NCI-H2196 treated with DMSO at 0.1 percent for 48 hours (cell line): Measurements from ENCODE around the gene KDM7A.

ENCODE experiments used
- DNase-seq: peaks from one replicate; lab custom pipeline; 2025; ENCODE audit not compliant: unreplicated experiment; lab: John Stamatoyannopoulos, UW

KDM7A gene

DNA sequence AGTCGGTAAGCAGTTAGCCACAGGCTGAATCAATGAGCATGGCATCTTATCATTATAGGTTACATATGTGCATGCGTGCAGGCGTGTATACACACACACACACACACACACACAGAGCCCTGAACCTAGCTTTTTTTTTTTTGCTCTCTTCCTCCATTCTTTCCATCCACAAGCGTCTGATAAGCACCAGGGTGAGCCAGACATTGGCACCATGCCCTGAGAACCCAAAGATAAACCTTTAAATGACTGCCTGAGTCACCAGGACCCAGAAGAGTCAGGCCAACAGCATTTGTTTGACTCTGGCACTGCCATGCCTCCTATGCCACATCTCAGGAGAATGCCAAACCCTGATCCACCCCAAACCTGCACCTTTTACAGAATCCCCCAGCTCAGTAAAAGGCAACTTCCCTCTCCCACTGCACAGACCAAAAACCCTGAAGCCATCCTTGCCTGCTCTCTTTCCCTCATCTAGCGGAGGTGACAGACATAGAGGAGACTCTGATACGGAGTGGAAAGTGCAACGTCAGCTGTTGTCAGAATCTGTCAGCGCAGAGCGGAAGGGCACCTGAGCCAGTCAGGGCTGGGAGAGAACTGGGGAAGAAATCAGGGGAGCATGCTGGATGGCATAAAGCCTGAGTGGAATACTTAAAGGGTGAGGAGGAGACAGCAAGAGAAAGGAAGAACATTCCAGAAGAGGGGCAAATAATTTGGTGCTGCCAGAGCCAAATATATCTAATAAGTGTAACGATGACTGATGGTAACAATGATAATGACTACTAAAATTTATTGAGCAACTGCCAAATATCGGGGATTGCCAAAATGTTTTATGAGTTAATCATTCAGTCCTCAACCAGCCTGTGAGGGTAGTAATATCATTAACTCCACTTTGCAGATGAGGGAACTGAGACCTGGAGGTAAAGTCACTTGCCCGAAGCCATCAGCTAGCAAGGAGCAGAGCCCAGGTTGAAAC, 117.2 kb downstream of the KDM7A start:
- DNase-seq: peak; percentile 58

DNA sequence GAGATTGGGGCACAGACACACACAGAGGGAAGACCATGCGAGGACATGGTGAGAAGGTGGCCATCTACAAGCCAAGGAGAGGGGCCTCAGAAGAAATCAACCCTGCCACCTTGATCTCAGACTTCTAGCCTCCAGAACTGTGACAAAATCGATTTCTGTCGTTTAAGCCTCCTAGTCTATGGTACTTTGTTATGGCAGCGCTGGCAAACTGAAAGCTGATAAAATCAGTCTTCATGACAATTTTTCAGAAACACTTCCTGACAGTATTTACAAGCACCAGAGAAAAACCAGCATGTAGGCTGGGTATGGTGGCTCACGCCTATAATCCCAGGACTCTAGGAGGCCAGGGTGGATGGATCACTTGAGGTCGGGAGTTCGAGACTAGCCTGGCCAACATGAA, 118.3 kb downstream of the KDM7A start:
- no peak for DNase-seq

DNA sequence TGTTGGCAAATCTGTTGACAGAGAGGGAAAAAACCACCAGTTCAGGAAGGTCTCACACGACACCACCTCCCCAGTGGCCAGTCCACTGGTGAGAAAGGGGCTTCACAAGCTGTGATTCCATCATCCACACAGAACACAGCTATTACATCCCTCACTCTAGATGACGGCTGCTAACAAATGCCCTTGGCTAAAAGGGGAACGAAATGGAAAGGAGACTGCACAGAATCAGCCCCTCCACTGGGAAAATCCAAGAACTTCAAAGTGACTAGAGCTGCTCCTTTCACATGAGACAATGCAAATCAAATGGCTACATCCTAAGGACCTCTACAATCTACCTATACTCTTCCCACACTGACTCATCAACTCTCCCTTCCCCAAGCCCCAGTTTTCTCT, 119.6 kb downstream of the KDM7A start:
- no peak for DNase-seq

DNA sequence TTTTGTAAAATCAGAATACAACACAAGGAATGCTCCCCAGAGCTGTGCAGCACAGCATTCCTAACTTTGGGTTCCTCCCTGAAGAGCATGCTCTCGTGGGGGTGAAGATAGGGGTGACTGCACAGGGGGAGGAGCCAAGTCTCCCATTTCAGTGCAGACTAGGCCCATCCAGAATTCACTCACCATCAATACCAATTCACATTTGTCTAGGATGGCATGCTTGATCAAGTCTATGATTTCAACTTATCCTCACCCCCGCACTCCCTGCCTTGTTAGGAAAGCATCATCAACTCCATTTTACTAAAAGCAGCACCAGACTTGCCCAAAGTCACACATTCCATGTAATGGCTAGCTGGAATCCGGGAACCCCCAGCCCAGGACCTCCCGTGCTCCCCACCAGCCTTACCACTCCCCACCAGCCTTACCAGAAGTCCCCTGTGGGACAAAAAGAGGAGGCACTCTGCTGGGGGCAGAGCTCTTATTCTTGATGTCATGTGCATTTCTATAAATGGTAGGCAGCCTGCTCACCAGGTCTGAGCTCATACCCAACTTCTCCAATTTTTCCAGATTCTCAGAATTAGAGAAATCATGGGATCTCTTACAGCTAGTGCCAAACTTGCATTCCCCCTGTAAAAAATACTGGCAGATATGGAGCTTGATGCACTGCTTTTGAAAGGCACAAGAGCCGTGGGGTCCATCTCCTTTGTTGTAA, 120.2 kb downstream of the KDM7A start:
- no peak for DNase-seq

DNA sequence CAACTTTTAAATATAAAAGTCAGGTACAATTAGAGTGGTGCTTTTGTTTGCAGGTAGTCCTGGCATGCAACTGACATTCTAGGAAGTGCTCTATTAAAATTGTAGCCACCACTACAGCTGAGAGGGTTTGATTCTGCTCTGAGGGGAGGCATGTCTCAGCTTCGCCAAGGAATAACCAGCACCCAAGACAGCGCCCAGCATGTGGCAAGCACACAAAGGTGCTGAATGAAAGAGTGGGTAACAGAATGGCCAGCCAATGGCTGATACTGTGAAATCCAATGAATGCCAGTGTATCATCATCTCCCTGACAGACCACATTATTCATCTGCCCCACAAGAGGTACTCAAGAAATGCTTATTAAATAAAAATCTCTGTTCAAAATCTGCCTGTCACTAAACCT, 121.0 kb downstream of the KDM7A start:
- no peak for DNase-seq

DNA sequence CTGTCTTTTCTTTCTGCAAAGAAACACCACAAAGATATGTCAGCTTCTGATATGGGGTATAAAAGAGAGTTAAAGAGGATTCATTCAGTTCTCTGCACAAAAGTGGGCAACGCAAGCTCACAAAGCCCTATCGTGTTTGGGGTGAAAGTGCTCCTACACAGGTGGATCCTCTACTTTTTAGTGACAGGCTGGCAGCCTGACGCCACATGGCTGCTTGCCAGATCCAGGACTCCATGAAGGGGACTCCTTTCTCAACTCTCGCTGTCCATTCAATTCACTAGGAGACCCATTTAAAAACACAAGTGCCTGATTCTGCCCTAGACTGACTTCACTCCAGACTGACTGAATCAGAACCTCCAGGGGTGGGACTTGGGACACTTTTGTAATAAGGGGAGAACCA, 122.0 kb downstream of the KDM7A start:
- no peak for DNase-seq

DNA sequence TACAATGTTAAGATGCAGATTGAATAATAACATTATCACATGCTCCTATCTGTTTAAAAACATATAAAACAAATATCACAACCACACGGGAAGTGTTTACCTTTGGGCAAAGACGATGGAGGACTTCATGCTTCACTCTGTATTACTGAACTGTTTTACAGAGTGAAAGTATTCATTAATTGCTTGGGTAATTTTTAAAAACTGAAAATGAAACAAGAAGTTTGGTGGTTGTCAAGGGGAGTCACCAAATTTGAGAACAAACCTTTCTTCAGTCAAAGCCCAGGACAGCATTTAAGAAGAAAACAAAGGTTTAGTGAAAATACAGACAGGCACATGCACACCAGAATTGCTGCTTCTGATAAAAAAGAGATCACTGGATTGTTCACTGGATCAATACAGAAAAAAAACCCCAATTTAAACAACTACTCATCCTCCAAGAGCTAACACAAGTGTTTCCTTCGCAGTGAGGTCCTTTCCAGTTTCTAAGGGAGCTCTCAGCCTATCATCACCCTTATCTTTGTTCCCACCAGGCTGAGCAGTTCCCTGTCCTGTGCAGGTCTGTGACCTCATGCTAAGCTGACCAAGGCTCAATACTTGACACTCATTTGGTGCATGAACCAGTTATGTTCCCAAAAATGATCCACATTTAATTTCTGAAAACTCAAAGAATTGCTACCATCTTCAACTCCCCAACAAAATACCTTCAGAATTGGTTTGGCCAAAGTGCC, 122.8 kb downstream of the KDM7A start:
- DNase-seq: no peak

DNA sequence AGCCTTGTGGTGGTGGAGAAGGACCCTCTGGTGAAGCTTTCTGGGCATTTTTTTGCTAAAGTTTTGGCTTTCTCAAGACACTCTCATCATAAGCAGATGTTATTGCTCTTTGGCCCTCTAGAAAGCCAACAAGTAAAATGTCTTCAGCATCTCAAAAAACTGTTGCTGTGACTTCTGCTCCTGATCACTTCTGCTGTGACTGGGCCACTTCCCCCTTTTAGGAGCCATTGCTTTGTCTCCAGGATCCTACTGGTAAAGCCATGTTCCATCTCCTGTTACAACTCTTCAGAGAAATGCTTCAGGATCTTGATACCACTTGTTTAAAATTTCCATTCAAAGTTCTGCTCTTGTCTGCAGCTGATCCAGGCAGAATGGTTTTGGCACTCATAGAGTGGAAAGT, 125.0 kb downstream of the KDM7A start:
- DNase-seq: no peak

DNA sequence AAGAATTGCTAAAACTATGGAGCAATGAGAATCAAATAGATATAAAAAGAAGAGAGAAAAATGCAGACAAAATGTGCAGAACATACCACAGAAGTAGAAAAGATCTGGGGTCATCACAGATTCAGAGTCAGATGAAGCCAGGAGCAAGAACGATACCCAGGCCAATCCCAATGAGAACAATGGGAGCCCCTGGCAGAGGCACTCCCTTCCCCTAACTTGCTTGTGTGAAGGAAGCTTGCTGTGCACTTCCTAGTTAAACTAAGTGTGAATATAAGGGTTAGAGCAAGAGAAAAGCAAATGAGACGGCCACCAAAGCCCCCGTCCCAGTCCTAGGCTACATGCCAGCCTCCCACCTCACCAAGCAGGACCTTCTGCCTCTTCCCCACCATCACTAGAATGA, 126.7 kb downstream of the KDM7A start:
- no peak for DNase-seq

DNA sequence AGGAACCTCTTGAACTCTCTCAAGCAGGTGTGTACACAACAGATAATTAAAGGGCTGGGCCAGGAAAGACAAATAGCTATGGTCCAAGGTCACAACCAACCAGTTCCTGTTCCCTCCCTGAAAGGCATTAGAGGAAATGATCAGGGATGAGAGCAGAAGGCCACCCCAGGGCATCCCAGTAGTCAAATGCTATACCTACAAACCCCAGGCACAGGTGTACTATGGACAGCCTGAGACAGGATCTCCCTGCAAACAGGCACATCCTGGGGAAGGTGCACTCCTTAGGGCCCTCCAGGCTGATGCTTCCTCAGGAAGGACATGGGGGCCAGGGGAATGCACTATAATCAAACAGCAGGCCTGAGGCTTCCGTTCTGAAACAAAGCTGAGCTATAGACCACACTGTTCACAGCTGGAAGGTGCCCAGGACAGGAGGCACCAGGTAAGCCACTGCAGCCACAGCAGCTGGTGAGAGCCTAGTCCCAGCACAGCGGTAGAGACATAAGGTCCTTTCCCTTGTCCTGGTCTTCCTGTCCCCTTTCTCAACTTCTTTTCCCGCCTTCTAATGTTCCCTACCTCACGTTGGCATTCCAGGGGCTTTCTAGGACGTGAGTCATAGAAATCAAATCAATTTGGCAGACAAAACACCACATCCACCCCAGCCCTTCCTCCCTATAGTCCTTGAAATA, 127.3 kb downstream of the KDM7A start:
- DNase-seq: peak; percentile 72

DNA sequence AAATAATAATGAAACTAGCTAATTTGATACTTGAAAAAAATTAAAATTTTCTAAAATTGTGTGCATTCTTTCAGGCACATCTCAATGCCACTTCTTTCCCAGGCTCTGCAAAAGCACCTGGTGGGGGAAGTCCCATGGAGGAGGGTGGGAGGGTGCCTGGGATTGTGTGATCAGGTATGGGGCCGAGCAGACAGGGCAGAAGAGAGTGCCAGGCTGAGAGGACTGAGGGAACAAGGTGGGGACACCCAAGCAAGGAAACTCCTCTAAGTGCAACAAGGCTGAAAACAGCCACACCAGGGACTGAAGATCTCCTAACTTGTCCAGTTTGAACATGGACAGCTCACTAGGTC, 127.8 kb downstream of the KDM7A start:
- DNase-seq: no peak

DNA sequence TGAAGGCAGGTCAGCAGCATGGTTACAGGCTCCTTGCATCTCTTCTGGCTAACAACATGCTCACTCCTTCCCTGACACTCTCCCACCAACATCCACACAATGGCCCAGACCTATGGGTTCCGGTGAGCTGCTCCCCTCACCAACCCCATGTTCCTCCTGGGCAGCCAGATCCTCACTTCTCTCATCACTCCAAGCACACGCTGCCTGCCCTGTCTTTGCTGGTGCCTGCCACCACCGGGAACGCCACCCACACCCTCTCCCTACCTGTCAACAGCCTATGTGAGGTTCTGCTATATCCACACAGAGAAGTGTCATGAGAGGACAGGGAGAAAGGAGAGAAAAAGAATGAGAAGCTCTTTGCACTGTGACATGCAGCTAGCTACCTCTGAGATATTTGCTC, 128.6 kb downstream of the KDM7A start:
- DNase-seq: no peak

DNA sequence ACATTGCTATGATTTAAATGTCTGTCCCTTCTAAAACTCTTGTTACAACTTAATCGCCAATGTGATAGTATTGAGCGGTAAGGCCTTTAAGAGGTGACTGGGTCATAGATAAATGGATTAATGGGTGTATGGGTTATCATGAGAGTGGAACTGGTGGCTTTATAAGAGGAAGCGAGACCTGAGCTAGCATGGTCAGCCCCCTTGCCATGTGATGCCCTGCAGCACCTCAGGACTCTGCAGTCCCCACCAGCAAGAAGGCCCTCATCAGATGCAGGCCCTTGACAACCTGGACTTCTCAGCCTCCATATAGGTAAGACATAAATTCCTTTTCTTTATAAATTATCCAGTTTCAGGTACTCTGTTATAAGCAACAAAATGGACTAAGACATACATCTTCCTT, 129.6 kb downstream of the KDM7A start:
- DNase-seq: no peak

DNA sequence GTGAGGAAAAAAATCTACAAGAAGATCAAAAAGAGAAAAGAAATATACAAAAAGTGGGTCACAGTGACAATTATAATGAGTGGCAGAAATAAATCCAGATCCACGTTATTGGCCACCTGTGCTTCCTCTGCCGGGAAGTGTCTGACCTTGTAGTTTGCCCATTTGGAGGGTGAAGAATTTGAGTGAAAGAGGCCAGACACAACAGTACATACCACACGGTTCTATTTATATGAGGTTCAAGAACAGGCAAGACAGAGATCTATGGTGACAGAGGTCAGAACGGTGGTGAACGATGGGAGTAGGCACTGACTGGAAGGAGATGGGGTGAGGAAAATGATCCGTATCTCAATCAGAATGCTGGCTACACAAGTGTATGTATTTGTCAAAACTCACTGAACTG, 131.1 kb downstream of the KDM7A start:
- DNase-seq: no peak

DNA sequence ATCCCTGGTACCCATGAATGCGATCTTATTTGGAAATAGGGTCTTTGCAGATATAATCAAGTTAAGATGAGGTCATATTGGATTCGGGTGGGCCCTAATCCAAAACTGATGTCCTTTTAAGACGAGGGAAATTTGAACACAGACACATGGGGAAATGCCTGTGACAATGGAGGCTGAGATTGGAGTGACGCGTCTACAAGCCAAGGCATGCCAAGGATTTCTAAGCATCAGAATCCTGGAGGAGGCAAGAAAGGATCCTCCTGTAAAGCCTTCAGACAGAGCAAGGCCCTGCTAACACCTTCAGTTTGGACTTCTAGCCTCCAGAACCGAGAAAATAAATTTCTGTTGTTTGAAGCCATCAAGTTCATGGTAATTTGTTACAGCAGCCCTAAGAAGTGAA, 132.5 kb downstream of the KDM7A start:
- no peak for DNase-seq

DNA sequence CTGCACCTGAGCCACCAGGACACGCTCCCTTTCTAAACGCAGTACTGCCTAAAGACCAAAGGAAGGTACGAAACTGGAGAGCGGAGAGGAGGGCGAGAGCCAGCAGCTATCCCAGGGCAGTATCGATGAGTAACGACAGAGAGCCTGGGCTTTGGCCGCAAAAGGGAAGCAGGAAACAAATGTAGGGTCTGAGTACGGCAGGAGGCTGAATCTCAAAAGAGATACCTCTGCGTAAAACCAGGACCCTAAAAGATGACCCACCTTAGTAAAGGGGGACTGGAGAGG, 134.5 kb downstream of the KDM7A start:
- DNase-seq: no peak

DNA sequence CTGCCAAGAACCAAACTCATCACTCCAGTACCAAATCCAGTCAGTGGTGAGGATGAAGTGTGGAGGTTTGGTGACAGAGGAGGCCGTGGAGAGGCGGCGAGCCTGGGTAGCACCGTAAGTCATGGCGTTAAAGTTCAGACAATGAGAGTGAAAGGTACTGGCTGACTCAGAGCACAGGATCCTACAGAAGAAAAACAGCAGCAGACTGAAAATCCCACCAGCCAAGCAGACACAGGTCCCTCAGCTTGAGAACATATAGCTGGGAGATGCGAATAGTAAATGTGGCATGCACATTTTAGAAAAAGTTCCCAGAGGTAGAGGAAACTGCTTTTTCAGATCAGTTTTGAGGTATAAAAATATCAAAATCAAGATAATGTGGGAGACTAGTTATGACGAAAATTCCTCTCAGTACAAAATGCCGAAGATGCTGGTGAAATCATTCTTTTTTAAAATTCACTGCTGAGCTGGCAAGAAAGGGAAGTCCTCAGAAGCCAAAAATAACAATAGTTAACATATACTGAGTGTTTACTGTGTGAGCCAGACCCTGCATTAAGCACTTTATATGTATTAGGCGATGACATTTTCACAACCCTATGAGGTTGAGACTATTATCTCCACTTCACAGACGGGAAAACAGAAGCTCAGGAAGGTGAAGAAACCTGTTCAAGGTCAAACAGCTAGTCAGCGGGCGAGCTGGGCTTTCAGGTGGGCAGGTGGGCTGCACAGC, 135.0 kb downstream of the KDM7A start:
- no peak for DNase-seq

DNA sequence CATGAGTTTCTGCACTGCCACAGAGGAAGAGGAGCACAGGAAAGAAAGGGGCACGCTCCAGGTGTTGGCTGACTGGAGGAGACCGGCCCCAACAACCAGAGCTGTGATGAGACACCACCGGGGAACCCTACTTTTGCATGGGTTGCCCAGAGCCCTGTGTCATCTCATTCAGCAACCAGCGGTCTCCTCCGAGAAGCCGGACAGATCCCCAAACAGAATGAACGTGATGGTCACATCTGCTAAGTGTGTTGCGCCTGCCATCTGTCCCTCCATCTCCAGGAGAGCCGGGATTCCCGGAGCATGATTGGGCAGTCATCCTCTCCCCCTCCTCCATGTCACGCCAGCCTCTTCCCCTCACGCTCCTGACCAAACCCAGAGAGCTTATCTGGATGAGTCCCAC, 136.9 kb downstream of the KDM7A start:
- no peak for DNase-seq

DNA sequence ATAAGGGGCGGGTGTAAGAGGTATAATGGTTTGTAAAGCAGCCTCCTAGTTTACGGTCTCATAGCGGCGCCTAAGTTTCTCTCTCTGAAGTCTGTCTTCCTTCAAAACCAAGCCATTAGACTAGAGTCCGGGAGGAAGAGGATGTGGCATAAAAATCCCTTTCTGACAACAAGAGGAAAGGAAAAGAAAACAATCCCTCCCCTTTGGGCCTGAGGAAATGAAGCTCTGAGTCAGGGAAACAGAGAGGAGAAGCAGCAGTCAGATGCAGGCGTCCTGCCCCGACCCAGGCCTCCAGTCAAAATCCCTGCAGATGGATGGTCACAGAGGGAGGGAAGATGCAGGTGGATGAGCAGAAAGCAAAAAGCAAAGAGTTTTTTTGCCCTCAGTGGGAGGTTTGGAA, 137.7 kb downstream of the KDM7A start:
- no peak for DNase-seq

DNA sequence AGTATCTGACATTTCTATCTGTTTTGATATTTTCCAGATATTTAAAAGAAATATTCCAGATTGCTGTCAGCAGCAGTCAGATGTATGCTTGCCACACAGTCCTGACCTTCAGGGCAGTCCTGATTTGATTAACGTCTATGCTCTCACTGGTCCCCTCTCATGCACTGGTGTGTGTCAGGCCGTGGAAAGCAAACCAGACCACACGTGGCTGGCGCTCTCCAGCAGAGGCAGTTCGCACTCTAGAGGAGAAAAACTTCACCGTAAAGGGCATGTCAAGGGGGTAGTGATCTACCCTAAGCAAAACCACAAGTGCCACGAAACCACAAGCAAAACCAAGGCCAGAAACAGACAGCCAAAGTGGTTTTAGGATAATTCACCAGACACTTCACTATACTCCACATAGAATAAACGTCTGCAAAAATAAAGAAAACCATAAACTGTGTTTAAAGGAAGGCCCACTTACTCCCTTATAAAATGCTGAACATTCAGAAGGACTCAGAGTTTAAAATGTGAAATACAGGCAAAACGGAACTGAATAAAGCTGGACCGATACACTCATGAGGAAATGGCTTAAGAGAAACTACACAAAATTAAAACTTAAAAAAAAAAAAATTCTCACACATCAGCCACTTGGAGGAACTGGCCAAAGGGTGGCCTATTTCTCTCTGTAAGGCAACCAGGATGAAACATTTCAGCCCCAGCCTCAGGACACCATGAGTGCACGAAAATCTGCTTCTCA, 140.4 kb downstream of the KDM7A start:
- DNase-seq: no peak
